Adrenal gland (tissue), 5 donors: ENCODE data around the gene L3MBTL1.

Source experiments
- CTCF ChIP-seq, 6 experiments: fragments of 450-650 bp in 4 of 6; fragments of 200-600 bp in 2 of 6; sonication (generic) in 1 of 6; IDR thresholded peaks; 1 replicate in 5 of 6; 2 replicates in 1 of 6; pipeline versions ENCODE4 v1.5.1 to v1.8.0; 2016 to 2021; ENCODE audit warnings: antibody characterized with exemption in 6 of 6, mild to moderate bottlenecking in 2 of 6, moderate library complexity in 1 of 6
- POLR2A ChIP-seq, 2 donors: fragments of 450-650 bp; IDR thresholded peaks; one replicate each; pipeline ENCODE4 v1.6.1; 2017; ENCODE audit warnings: antibody characterized with exemption in 2 of 2, mild to moderate bottlenecking in 2 of 2, moderate library complexity in 1 of 2
- donor health status: DM: no; HTN: no; CAD: no.

- TF ChIP-seq POLR2A (IDR thresholded peaks at IDR 0.05) (no peak), CTCF (IDR thresholded peaks at IDR 0.05) (no peak)
Measured at GRCh38 chr20:43563991-43564390, 56.5 kb downstream of the L3MBTL1 start.
